Right forelimb (tissue), 1 donor: Measurements from ENCODE around the gene SYNPO2L.

Source experiments
- DNase-seq: peaks from one replicate; pipeline ENCODE4 v3.0.0-alpha.2; 2018

The SYNPO2L gene

GRCh38 chr10:73649876-73650536, 5.8 kb downstream of the SYNPO2L start:
- no peak for DNase-seq

- DNase-seq, result no peak
Observed at GRCh38 chr10:73648975-73649829, 6.6 kb downstream of the SYNPO2L start.

- no peak for DNase-seq
Observed at GRCh38 chr10:73647875-73648651, 7.8 kb downstream of the SYNPO2L start.

DNA sequence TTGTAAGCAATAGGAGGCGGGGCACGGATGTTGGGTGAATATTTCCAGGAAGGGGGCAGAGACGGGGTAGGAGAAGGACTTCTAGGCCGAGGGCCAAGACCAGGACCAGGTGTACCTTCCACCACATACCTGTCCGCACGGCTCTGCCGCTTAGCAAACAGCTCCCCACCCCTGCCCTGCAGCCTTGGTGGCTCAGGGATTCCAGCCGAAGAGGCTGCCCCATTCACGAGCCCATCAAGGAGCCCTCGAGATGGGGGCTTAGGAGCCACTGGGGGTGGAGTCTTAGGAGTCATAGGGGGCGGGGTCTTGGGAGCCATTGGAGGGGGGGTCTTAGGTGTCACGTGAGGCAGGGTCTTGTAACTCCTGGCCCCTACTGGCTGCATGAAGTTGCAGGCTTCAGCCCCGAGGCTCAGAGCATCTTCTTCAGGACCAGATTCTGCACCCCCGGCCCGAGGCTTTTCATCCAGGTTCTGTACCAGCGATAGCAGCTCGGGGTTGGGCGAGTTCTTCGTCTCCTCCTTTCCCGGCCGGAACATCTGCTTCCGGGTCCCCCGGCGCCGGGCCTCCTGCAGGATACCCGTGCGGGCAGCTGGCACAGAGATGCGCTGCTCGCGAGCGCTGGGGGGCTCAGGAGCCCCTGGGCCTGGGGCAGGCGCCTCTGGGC, 8.5 kb downstream of the SYNPO2L start:
- DNase-seq, result peak; percentile 80

DNA sequence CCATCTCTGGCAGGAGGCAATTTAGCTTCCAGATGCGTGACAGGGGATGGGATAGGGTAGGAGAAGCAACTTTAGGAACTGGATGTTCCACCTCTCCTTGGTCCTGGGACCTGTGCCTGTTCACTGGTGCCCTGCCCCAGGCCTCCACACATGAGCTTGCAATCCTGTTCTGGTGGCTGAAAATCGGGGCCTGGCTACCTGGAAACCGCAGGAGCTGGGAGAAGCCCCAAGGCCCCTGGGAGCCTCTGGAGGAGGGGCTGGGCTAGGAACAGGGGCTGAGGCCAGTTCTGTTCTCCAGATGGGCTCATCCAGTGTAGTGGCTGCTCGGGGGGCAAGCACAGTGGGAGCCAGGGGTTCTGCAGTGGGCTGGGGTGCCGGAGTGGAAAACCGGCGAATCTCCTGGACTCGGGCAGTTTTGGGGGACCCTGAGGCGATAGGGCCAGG, 9.2 kb downstream of the SYNPO2L start:
- DNase-seq, result no peak

GRCh38 chr10:73645251-73645650, 10.6 kb downstream of the SYNPO2L start:
- no peak for DNase-seq

- DNase-seq, result no peak
Observed at GRCh38 chr10:73644767-73645166, 11.1 kb downstream of the SYNPO2L start.

DNA sequence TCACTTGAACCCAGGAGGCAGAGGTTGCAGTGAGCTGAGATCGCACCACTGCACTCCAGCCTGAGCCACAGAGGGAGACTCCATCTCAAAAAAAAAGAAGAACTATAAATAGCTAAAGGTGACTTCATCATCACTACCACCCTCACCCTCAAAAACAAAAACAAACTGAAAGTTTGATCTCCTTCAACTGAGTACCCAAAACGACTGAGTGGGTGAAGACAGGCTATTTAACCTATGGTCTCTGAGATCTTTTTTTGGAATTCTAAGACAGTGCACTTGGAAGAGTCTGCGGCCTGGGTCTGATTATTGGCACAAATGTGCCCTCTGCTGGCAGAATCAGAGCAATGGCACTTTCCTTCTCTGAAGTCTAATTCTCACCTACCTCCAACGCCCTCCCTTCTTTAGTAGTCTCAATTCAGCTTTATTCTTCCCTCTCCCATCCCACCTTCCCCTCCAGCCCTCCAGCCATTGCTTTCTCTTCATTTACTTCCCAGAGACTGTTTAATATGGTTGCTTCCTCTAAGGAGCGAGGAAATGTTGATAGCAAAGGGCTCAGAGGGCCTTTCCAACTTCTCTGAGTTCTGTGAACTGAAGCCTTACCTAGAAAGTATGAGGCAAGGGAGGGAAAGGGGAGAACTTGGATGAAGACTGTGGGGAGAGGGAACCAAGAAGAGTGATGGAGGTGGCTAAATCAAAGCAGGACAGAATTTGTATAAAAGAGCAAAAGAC, 11.7 kb downstream of the SYNPO2L start:
- DNase-seq, result peak; percentile 78

DNA sequence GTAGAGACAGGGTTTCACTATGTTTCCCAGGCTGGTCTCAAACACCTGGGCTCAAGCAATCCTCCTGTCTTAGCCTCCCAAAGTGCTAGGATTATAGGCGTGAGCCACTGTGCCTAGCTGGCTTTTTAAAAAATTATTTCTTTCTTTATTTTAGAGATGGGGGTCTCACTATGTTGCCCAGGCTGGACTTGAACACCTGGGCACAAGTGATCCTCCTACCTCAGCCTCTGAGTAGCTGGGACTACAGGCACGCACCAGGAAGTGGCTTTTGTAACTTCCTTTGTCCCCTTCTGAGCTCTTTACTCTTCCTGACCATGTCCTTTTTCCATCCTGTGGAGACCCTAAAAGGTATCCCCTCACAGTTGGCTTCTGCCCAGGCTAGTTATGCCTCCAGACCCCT, 12.5 kb downstream of the SYNPO2L start:
- DNase-seq, result no peak

- DNase-seq, result no peak
Observed at GRCh38 chr10:73641328-73642060, 14.3 kb downstream of the SYNPO2L start, which contains the start of gene MYOZ1. TSS of gene MYOZ1 (minus strand) at chr10:73641474. CDS start at chr10:73640017, 1,457 bp downstream.

- DNase-seq, result no peak
Observed at GRCh38 chr10:73639286-73639685, 16.5 kb downstream of the SYNPO2L start.

DNA sequence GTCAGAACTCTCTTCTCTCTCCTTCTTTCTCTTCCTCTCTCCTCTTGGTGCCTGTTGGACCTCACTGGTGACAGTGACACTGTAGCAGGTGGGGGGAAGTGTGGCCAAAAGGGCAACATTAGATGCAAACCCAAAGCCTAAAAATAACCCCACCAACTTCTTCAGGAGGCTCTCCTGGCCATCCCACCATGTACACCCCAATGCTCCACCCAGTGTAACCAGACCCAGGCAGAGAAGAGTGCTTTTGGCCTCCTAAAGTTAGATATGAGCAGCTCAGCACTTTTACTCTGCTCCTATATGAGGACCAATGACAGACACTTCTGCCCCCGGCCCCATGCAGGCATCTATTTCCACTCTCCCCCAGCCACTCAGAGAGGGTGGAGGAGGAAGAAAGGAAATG, 20.0 kb downstream of the SYNPO2L start:
- no peak for DNase-seq

- DNase-seq, result no peak
Observed at GRCh38 chr10:73634421-73634820, 21.4 kb downstream of the SYNPO2L start.

DNA sequence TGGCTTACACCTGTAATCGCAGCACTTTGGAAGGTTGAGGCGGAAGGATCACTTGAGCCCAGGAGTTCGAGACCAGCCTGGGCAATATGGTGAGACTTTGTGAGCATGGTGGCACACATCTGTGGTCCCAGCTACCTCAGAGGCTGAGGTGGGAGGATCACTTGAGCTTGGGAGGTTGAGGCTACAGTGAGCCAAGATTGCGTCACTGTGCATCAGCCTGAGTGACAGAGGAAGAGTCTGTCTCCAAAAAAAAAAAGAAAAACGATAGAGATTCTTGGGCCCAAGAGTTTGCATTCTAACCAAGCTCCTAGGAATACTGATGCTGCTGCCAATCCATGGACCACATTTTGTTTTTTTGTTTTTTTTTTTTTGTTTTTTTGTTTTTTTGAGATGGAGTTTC, 26.7 kb downstream of the SYNPO2L start:
- DNase-seq, result no peak

- no peak for DNase-seq
Observed at GRCh38 chr10:73628405-73628804, 27.4 kb downstream of the SYNPO2L start.

- DNase-seq, result no peak
Observed at GRCh38 chr10:73627300-73627699, 28.5 kb downstream of the SYNPO2L start.

- peak; percentile 96 for DNase-seq
Observed at GRCh38 chr10:73625884-73626752, 29.7 kb downstream of the SYNPO2L start.

DNA sequence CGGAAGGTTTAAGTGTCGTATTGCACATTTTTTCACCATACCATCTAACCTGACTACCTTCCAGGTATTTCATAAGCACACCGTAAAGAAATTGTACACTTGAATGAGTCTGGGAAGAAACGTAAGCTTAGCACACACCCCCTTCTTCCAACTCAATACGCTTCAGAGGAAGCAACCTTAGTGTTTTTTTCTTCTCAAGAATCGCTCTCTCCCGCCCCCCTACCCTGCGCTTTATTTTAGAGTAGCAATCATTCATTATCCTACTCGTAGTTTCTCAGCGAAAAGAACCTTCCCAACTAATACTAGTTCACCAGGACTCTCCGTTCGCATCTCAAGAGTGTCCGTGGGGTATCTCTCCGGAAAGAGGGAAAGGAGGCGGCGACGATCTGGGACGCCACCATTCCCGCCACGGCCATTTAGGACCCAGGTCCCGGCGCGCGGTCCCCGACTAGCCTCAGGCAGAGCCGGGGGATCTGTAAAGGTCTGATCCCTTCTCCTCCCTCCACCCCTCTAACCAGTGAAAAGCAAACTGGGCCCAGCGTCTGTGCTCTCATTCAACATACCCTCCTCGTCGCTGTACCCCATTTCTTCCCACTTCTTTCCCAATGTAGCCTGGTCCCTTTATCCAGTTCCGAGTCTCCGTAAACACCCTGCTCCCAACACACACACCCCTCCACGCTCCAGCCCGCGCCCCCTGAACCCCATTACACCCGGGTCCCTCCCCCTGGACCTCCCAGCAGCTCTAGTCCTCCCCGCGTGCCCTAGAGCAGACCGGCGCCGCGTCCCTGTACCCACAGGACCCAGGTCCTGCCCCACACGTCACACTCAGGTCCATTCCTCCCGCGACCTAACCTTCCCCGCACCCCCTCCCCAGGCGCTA, 30.6 kb downstream of the SYNPO2L start:
- DNase-seq, result peak; percentile 54

GRCh38 chr10:73623056-73623455, 32.8 kb downstream of the SYNPO2L start:
- no peak for DNase-seq
